BLaER1 (cell line): ENCODE measurements around the gene MEPE.
"Not testable (repeated sequence)": the region's sequence is repeated elsewhere in the genome, so short reads cannot be mapped to it uniquely, and the experiment has no call there.

Experiments
- H3K27ac ChIP-seq: shearing (Covaris generic); formaldehyde crosslinking; 2 replicates; pipeline ENCODE4 v1.8.1; 2022
- H3K27me3 ChIP-seq: shearing (Covaris generic); formaldehyde crosslinking; 2 replicates; pipeline ENCODE4 v1.8.1; 2022
- H3K36me3 ChIP-seq: shearing (Covaris generic); formaldehyde crosslinking; 2 replicates; pipeline ENCODE4 v1.8.1; 2022
- H3K4me1 ChIP-seq: shearing (Covaris generic); formaldehyde crosslinking; 2 replicates; pipeline ENCODE4 v1.8.1; 2022
- H3K4me2 ChIP-seq: shearing (Covaris generic); formaldehyde crosslinking; 2 replicates; pipeline ENCODE4 v1.8.1; 2022
- H3K4me3 ChIP-seq: shearing (Covaris generic); formaldehyde crosslinking; 2 replicates; pipeline ENCODE4 v1.8.1; 2022
- H3K9ac ChIP-seq: shearing (Covaris generic); formaldehyde crosslinking; 2 replicates; pipeline ENCODE4 v1.8.1; 2022
- H3K9me3 ChIP-seq: shearing (Covaris generic); formaldehyde crosslinking; 2 replicates; pipeline ENCODE4 v1.8.1; 2022
- H4K20me1 ChIP-seq: shearing (Covaris generic); formaldehyde crosslinking; 2 replicates; pipeline ENCODE4 v1.8.1; 2022
- Cebpa-rat ChIP-seq: shearing (Covaris generic); IDR thresholded peaks from 2 replicates; pipeline ENCODE4 v1.8.1; 2022

Gene MEPE

DNA sequence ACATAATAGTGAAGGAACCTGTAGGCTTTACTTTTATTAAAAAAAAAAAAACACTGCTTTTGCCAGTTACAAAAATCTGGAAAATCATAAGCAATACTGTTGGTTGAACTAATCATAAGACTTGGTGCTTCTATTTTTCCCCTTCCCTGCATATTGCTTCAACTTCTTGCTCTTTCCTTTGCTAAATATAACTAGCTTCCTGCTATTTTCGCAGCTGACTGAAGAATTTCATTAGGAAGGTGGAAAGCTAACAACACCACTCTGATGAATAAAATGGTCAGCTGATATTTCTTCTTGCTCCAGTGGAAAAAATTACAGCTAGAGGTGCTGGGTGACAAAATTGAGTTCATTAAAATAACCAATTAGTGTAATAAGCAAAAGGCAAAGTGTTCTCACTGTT is 39.3 kb downstream of the MEPE start:
- TF ChIP-seq Cebpa-rat: no peak
- Histone ChIP-seq H3K9ac (no peak overlapping the region), H3K9me3 (no peaks in the 10 kb centered on the region), H4K20me1 (no peaks in the 10 kb centered on the region), H3K36me3 (no peaks in the 10 kb centered on the region), H3K27ac (no peak overlapping the region), H3K4me1 (peaks cover 23% of the 10 kb centered on the region), H3K27me3 (no peaks in the 10 kb centered on the region), H3K4me3 (no peak overlapping the region), H3K4me2 (peak overlapping the region; percentile 2; the same call in 1 of the 2 replicates)

DNA sequence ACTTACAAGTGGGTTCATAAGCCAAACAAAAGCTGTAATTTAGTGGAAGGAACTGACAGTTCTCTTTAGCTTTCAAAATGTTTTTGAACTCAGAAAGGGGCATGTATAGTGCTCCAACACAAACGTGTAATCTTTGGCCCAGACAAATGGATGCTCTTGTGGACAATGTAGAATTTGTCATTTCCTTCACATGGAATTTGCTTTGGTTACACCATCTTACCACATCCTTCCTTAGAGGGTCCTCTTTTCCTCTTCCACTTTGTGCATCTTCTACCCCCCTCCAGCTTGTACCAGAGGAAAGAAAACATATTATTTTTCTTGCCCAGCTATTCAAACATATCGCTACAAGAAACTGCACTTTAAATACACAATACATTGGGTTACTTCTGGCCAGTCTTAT is 42.4 kb downstream of the MEPE start:
- Histone ChIP-seq H3K4me3 (no peak overlapping the region), H3K27ac (no peak overlapping the region), H3K9ac (no peak overlapping the region), H3K4me2 (peak overlapping the region; percentile 40), H3K9me3 (no peaks in the 10 kb centered on the region), H3K27me3 (no peaks in the 10 kb centered on the region), H4K20me1 (no peaks in the 10 kb centered on the region), H3K4me1 (peaks cover 23% of the 10 kb centered on the region), H3K36me3 (no peaks in the 10 kb centered on the region)
- TF ChIP-seq Cebpa-rat: no peak

DNA sequence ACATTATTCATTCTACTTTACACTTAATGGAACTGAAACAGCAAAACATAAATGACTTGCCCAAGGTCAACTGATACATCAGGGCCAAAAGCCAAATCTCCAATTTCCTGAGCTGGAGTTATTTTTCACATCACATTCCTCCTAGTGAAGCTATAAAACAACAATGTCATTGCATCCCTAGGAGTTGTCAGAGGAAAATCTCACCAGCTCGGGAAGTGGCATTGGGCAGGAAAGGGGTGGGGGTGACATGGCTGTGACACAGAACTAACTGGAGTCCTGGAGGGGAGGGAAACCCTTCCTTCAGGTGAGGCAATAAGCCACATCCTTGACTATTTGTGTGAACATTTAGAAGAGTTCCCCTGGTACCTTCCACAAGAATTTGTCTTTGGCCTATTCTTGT is 47.3 kb downstream of the MEPE start:
- no peaks in the 10 kb centered on the region for H4K20me1 ChIP-seq
- no peak overlapping the region for H3K4me2 ChIP-seq
- H3K9ac ChIP-seq: no peak overlapping the region
- H3K4me1 ChIP-seq: peaks cover 33% of the 10 kb centered on the region
- no peaks in the 10 kb centered on the region for H3K9me3 ChIP-seq
- no peak overlapping the region for H3K27ac ChIP-seq
- no peaks in the 10 kb centered on the region for H3K27me3 ChIP-seq
- no peak overlapping the region for H3K4me3 ChIP-seq
- H3K36me3 ChIP-seq: no peaks in the 10 kb centered on the region
- TF ChIP-seq Cebpa-rat: no peak

DNA sequence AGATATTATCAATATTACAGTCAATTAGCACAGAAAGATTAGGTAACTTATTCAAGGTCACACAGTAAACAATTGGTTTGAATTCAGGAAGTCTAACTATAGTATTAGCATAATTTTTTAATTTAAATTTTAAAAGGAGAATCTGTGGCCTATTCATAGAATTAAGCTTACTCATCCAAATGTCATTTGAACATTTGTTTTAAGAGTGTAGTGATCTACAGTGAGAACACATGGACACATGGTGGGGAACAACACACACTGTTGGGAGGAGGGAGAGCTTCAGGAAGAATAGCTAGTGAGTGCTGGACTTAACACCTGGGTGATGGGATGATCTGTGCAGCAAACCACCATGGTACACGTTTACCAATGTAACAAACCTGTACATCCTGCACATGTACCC is 48.3 kb downstream of the MEPE start:
- Histone ChIP-seq H4K20me1 (no peaks in the 10 kb centered on the region), H3K9ac (no peak overlapping the region), H3K9me3 (peaks cover 1% of the 10 kb centered on the region; the same call in 1 of the 2 replicates), H3K4me2 (no peak overlapping the region), H3K27ac (no peak overlapping the region), H3K4me1 (peaks cover 37% of the 10 kb centered on the region), H3K4me3 (no peak overlapping the region), H3K27me3 (no peaks in the 10 kb centered on the region), H3K36me3 (no peaks in the 10 kb centered on the region)
- TF ChIP-seq Cebpa-rat: no peak

DNA sequence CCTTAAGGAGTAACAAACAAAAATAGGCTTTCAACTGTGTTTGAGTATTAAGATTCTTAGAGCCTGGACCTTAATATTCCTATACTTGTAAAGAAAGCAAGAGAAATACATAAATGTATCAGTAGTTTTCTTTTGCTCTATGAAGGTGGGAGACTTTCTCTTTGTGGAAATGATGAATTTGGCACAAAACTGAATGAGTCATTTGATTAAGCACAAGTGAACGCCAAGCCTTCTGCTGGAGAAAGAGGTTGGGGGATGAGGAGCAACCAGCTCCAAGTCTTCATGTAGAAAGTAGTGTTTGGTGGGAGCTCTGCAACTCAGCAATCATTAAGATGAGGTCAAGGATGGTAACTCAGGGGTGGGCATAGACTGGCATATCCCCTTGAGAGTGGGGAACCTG is 49.6 kb downstream of the MEPE start:
- H3K9me3 ChIP-seq: peaks cover 13% of the 10 kb centered on the region; the same call in 1 of the 2 replicates
- no peak for TF ChIP-seq Cebpa-rat

DNA sequence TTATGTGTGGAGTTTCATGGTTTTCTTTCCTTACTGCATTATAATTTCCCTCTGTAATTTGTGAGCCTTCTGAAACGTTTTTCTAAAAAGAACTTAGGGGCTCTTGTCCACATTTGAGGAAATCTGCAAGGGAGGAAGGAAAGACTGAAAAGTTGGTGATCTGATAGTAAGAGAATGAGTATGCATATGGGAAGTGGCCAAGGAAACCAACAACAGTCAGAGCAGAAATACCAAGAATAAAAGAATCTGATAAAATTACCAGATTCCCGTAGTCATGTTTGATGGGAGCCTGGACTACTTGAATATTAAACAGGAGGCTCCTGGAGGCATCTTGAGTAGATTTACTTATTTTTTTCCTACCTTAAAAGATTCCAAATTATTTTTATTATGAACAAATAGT is 50.1 kb downstream of the MEPE start:
- Histone ChIP-seq H3K4me2 (no peak overlapping the region), H3K36me3 (no peaks in the 10 kb centered on the region), H3K27ac (no peak overlapping the region), H3K27me3 (no peaks in the 10 kb centered on the region), H3K9me3 (peaks cover 19% of the 10 kb centered on the region), H4K20me1 (no peaks in the 10 kb centered on the region), H3K4me1 (peaks cover 50% of the 10 kb centered on the region), H3K4me3 (no peak overlapping the region), H3K9ac (no peak overlapping the region)
- no peak for TF ChIP-seq Cebpa-rat

More for the DNA sequence above, 49.6 kb downstream of the MEPE start:
- Histone ChIP-seq H3K4me1 (peaks cover 49% of the 10 kb centered on the region), H3K9ac (no peak overlapping the region), H3K4me2 (no peak overlapping the region), H4K20me1 (no peaks in the 10 kb centered on the region), H3K36me3 (no peaks in the 10 kb centered on the region), H3K4me3 (no peak overlapping the region), H3K27me3 (no peaks in the 10 kb centered on the region), H3K27ac (no peak overlapping the region)

DNA sequence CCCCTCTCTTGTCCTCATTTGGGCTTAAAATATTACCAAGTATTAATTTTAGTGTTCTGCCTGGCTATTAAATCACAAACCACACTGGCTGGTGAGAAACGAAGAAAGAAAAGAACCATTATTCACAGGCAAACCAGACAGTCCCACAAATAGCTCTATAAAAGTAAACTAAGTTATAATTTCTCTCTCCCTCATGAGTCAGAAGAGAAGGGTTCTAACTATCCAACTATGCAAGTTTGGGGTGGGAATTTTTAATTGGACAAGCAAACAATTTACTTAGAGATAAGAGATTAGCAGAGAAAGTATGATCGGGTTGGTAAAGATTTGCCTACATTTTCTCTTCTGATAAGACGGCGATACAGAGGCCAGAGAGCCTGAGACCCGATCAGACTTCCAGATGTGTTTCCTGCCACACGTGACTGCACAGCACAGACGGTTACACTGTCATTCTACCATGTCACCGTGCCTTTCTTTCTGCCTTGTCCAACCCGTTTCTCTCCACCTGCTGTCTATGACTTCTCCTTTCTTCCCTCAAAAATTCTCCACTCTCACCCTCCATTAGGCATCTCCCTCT is 52.3 kb downstream of the MEPE start:
- Histone ChIP-seq H3K4me3 (peak overlapping the region; percentile 23), H3K27ac (peak overlapping the region; percentile 83), H3K4me1 (peaks cover 54% of the 10 kb centered on the region), H3K9ac (peak overlapping the region; percentile 61), H3K36me3 (no peaks in the 10 kb centered on the region), H3K4me2 (peak overlapping the region; percentile 72), H4K20me1 (no peaks in the 10 kb centered on the region), H3K27me3 (no peaks in the 10 kb centered on the region), H3K9me3 (peaks cover 41% of the 10 kb centered on the region)
- TF ChIP-seq Cebpa-rat: no peak

DNA sequence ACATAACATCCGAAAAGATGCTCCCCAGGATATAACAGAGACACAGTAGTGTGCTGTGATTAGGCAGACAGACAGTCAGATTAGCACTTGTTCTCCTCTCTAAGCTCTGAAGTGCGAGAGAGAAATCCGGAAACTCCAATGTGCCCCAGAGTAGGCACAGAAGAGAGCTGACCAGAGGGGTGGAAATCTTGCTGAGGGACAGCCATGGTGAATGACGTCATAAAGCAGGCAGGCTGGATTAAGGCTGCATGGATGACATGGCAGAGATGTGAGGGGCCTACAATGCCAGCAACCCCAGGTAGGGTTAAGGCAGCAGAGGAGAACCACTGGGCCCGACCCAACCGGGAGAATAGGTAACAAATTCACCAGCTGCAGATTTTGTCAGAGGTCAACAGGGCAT is 53.3 kb downstream of the MEPE start:
- H3K4me1 ChIP-seq: peaks cover 64% of the 10 kb centered on the region
- H3K36me3 ChIP-seq: no peaks in the 10 kb centered on the region
- H4K20me1 ChIP-seq: no peaks in the 10 kb centered on the region
- no peaks in the 10 kb centered on the region for H3K27me3 ChIP-seq
- H3K9ac ChIP-seq: no peak overlapping the region
- H3K4me2 ChIP-seq: peak overlapping the region; percentile 72
- TF ChIP-seq Cebpa-rat: no peak
- no peak overlapping the region for H3K4me3 ChIP-seq
- peak overlapping the region; percentile 83 for H3K27ac ChIP-seq
- H3K9me3 ChIP-seq: peaks cover 45% of the 10 kb centered on the region

DNA sequence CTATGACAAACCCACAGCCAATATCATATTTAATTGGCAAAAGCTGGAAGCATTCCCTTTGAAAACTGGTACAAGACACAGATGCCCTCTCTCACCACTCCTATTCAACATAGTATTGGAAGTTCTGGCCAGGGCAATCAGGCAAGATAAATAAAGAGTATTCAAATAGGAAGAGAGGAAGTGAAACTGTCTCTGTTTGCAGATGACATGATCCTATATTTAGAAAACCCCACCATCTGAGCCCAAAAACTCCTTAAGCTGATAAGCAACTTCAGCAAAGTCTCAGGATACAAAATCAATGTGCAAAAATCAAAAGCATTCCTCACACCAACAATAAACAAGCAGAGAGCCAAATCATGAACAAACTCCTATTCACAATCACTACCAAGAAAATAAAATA is 58.0 kb downstream of the MEPE start:
- peak overlapping the region; percentile 72 for H3K4me2 ChIP-seq
- not testable (repeated sequence) for H3K9ac ChIP-seq, H3K27me3 ChIP-seq, H3K4me3 ChIP-seq, H4K20me1 ChIP-seq, H3K36me3 ChIP-seq
- peaks cover 61% of the 10 kb centered on the region for H3K4me1 ChIP-seq
- peak overlapping the region; percentile 37; the same call in 1 of the 2 replicates for H3K27ac ChIP-seq
- peaks cover 66% of the 10 kb centered on the region for H3K9me3 ChIP-seq

DNA sequence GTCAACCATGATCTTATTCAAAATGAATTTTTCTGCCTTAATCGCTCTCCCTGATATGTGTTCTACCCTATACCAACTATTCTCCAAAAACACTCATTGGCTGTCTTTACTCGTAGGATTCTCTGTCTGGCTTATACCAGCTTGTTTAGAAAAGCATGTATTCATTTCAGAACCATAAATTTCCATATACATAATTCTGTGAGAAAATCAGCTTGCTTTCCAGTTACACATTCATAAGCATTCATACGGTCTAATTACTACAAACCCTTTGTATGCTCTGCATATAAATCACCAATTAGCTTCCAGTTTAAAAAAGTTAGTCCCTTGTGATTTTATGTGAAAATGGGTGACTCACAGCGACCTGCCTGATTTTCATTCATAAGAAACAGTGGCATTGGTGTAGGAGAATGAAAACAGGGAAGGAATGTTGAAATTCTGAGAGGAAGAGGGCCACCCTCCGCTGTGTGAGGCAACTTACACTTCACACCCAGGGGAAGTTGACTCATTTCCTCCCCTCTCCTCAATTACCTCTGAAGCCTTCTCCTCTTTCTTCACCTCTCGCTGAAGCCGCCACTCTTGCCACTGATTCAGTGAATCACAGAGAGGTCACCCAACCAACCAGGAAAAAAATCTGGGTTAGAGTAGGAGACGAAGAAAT is 63.3 kb downstream of the MEPE start:
- no peak overlapping the region for H3K9ac ChIP-seq
- no peaks in the 10 kb centered on the region for H3K27me3 ChIP-seq
- H4K20me1 ChIP-seq: no peaks in the 10 kb centered on the region
- peak overlapping the region; percentile 62 for H3K4me2 ChIP-seq
- peaks cover 30% of the 10 kb centered on the region for H3K9me3 ChIP-seq
- no peak overlapping the region for H3K4me3 ChIP-seq
- no peaks in the 10 kb centered on the region for H3K36me3 ChIP-seq
- H3K4me1 ChIP-seq: peaks cover 43% of the 10 kb centered on the region
- peak; percentile 70; the same call in 1 of the 2 replicates for TF ChIP-seq Cebpa-rat
- peak overlapping the region; percentile 20; the same call in 1 of the 2 replicates for H3K27ac ChIP-seq
